ENCODE results near the gene FGF12.

The FGF12 gene

DNA sequence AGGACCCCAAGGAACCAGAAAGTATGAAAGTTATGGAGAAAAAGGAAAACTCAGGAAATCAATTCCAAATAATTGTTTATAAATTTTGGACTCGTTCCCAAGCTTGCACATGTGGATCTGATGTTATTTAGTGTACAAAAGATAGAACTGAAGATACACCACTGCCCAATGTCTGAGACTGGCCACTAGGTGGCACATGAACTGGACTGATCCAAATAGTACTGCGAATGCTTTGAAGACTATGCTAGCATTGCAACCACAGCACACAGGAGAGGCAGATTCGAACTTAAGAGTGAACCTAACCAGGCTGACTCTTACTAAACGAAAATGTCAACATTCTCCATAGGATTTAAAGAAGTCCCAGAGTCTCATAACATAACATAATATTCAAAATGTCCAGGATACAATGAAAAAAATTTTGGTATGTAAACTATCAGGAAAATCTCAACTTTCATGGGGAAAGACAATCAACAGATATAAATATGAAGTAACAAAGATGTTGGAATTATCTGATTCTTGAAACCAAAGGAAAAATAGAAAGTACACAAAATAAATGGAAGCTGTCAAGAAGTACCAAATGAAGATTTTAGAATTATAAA is 596.7 kb downstream of the FGF12 start:
- no peaks in the 10 kb centered on the region for H3K9me3 ChIP-seq (ENCODE audit: severe bottlenecking)
- peak; percentile 88 for ATAC-seq (ENCODE audit: low read depth)
- no peak for DNase-seq (ENCODE audit: low spot score)

DNA sequence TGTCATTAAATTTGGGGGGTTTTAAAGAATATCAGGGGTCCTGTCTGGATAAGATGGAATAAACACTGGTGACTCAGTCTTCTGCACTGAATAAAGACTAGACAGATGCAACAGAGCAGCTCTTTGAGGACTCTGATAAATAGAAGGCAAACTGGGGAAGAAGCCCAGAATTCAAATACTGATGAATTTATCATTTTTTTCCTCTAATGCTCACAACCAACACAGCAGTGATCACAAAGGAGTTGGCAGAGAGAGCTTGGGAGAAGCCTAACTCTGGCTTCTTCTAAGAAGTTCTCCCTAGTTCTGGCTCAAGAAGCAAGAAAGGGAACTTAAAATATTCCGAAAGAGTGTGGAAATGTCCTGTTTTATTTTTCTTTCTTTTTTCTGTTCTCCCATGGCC is 597.8 kb downstream of the FGF12 start:
- Histone ChIP-seq H3K9me3 (ENCODE audit: severe bottlenecking) (no peaks in the 10 kb centered on the region), H3K4me1 (ENCODE audit: insufficient read depth, poor library complexity, severe bottlenecking) (peaks cover 4% of the 10 kb centered on the region), H3K4me3 (ENCODE audit: severe bottlenecking) (no peak overlapping the region), H3K36me3 (ENCODE audit: low read depth) (no peaks in the 10 kb centered on the region), H3K27ac (ENCODE audit: poor library complexity, severe bottlenecking) (no peak overlapping the region), H3K27me3 (ENCODE audit: insufficient read depth, poor library complexity, severe bottlenecking) (no peaks in the 10 kb centered on the region)
- TF ChIP-seq, protein P1, sequence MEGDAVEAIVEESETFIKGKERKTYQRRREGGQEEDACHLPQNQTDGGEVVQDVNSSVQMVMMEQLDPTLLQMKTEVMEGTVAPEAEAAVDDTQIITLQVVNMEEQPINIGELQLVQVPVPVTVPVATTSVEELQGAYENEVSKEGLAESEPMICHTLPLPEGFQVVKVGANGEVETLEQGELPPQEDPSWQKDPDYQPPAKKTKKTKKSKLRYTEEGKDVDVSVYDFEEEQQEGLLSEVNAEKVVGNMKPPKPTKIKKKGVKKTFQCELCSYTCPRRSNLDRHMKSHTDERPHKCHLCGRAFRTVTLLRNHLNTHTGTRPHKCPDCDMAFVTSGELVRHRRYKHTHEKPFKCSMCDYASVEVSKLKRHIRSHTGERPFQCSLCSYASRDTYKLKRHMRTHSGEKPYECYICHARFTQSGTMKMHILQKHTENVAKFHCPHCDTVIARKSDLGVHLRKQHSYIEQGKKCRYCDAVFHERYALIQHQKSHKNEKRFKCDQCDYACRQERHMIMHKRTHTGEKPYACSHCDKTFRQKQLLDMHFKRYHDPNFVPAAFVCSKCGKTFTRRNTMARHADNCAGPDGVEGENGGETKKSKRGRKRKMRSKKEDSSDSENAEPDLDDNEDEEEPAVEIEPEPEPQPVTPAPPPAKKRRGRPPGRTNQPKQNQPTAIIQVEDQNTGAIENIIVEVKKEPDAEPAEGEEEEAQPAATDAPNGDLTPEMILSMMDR (IDR thresholded peaks at IDR 0.05; ENCODE audit: poor library complexity, severe bottlenecking), result no peak
- DNase-seq (ENCODE audit: low spot score), result no peak
- no peak for ATAC-seq (ENCODE audit: low read depth)

More for the DNA sequence above, 596.7 kb downstream of the FGF12 start:
- H3K4me3 ChIP-seq (ENCODE audit: severe bottlenecking), result no peak overlapping the region
- TF ChIP-seq, protein P1 (IDR thresholded peaks at IDR 0.05; ENCODE audit: poor library complexity, severe bottlenecking), result peak; percentile 77
- no peaks in the 10 kb centered on the region for H3K27me3 ChIP-seq (ENCODE audit: insufficient read depth, poor library complexity, severe bottlenecking)
- H3K4me1 ChIP-seq (ENCODE audit: insufficient read depth, poor library complexity, severe bottlenecking), result peaks cover 4% of the 10 kb centered on the region
- no peaks in the 10 kb centered on the region for H3K36me3 ChIP-seq (ENCODE audit: low read depth)
- H3K27ac ChIP-seq (ENCODE audit: poor library complexity, severe bottlenecking), result no peak overlapping the region

DNA sequence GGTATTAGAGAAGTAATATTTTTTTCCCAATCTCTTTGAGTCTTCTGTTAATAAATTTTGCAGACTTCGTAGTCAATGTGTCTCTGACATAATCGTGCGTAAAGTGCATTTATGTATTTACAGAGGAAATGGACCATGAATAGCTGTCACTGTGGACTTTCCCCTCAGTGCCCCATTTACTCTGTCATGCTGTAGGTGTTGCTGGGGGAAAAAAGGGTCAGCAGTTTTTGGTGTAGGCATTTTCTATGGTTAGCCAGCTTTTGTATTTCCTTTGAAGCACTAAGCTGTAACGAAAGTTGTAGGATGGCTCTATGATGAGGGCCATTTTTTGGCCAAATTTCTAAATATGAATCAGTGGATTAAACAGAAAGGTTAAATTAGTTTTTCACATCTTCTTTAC is 598.4 kb downstream of the FGF12 start:
- Histone ChIP-seq H3K4me1 (ENCODE audit: insufficient read depth, poor library complexity, severe bottlenecking) (peaks cover 4% of the 10 kb centered on the region), H3K27me3 (ENCODE audit: insufficient read depth, poor library complexity, severe bottlenecking) (no peaks in the 10 kb centered on the region), H3K36me3 (ENCODE audit: low read depth) (no peaks in the 10 kb centered on the region), H3K4me3 (ENCODE audit: severe bottlenecking) (no peak overlapping the region), H3K27ac (ENCODE audit: poor library complexity, severe bottlenecking) (no peak overlapping the region), H3K9me3 (ENCODE audit: severe bottlenecking) (no peaks in the 10 kb centered on the region)
- DNase-seq (ENCODE audit: low spot score), result no peak
- TF ChIP-seq, protein P1 (IDR thresholded peaks at IDR 0.05; ENCODE audit: poor library complexity, severe bottlenecking), result no peak
- no peak for ATAC-seq (ENCODE audit: low read depth)

DNA sequence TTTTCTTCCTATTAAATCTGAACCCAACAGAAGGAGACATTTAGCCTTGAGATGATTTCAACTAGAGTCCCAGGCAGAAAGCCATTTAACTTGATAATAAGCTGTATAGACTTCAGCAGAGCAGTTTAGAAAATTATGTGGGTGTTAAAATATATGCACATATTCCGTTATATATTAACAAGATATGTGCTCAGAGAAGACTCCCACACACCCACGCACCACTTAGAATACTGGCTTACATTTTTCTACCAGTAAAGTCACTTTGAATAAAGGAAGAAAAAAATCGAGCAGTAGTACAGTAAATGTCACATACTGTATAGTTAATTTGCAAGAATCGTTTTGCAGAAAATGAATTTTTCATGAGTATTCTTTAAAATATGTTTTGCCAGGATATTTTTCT is 599.3 kb downstream of the FGF12 start:
- TF ChIP-seq, protein P1 (IDR thresholded peaks at IDR 0.05; ENCODE audit: poor library complexity, severe bottlenecking), result no peak
- no peaks in the 10 kb centered on the region for H3K27me3 ChIP-seq (ENCODE audit: insufficient read depth, poor library complexity, severe bottlenecking)
- peaks cover 4% of the 10 kb centered on the region for H3K4me1 ChIP-seq (ENCODE audit: insufficient read depth, poor library complexity, severe bottlenecking)
- no peak overlapping the region for H3K27ac ChIP-seq (ENCODE audit: poor library complexity, severe bottlenecking)
- no peaks in the 10 kb centered on the region for H3K9me3 ChIP-seq (ENCODE audit: severe bottlenecking)
- no peak overlapping the region for H3K4me3 ChIP-seq (ENCODE audit: severe bottlenecking)
- DNase-seq (ENCODE audit: low spot score), result no peak
- ATAC-seq (ENCODE audit: low read depth), result no peak
- H3K36me3 ChIP-seq (ENCODE audit: low read depth), result no peaks in the 10 kb centered on the region

DNA sequence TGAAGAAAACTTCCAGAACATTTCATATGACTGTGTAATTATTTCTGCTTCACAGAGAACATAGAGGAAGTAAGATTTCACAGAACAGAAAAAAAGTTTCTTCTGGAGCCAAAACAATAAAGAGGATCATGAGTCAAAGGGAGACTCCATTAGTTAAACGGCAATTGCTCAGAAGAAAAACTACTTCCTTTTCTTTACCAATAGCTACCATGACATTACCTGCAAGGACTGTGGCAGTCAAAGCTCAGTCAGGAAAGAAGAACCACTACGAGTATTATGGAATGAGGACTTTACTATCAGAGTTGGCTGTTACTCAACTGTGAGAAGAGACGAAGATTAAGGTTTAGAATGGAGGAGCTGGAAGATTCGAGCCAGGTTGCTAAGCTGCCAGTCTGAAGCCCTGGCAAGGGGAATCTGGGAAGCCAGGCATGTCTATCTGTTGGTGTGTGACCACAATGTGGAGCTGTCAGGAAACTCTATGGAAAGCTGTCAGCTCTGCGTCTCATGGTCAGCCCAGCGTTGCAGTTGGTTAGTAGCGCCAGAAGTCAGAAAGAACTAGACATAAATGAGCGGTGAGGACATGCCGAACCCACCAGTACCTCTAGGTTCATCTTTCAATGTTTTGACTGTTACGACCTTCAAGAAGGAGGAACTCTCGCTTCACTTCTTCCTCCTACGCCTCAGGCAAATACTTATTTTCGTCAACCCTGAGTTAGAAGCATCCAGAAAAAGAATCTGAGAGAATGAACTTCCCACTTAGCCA is 604.3 kb downstream of the FGF12 start:
- DNase-seq (ENCODE audit: low spot score) (no peak), ATAC-seq (ENCODE audit: low read depth) (no peak)
- Histone ChIP-seq H3K4me1 (ENCODE audit: insufficient read depth, poor library complexity, severe bottlenecking) (no peaks in the 10 kb centered on the region), H3K36me3 (ENCODE audit: low read depth) (no peaks in the 10 kb centered on the region), H3K9me3 (ENCODE audit: severe bottlenecking) (no peaks in the 10 kb centered on the region), H3K27ac (ENCODE audit: poor library complexity, severe bottlenecking) (no peak overlapping the region), H3K4me3 (ENCODE audit: severe bottlenecking) (no peak overlapping the region), H3K27me3 (ENCODE audit: insufficient read depth, poor library complexity, severe bottlenecking) (no peaks in the 10 kb centered on the region)
- TF ChIP-seq, protein P1 (IDR thresholded peaks at IDR 0.05; ENCODE audit: poor library complexity, severe bottlenecking), result no peak
